Measurements from ENCODE around the gene SPART. TPM values are rescaled to one million over a fixed set of nuclear protein-coding genes. Genes with fewer than 3 reads are reported as not detected.

Gene SPART
- total and polyA plus RNA-seq, 9 of the 15 experiments (the other 6 are each of a cell fraction or from before 2014, with no cell fraction given): 18.7 to 79.0 (median 41.0) TPM

DNA sequence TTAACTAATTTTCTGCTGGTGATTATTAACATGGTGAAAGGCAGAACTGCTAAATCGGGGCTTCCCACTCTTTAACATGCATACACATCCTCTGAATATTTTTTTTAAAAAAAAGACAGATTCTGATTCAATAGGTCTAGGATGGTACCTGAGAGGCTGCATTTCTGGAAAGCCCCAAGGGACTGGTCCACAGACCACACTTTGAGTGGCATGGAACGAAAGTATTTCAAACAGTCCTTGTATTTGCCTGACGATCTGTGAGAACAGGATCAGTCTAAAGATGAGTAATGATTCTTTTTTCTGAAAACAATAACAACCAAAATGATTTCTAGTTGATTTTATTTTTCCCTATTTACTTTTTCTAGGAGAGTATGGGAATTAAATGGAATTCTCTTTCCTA lies 16.7 kb upstream of the SPART start:
- TF ChIP-seq NCOA1 (IDR thresholded peaks at IDR 0.05; ENCODE audit: low read depth): no peak
- TF ChIP-seq, protein P1, sequence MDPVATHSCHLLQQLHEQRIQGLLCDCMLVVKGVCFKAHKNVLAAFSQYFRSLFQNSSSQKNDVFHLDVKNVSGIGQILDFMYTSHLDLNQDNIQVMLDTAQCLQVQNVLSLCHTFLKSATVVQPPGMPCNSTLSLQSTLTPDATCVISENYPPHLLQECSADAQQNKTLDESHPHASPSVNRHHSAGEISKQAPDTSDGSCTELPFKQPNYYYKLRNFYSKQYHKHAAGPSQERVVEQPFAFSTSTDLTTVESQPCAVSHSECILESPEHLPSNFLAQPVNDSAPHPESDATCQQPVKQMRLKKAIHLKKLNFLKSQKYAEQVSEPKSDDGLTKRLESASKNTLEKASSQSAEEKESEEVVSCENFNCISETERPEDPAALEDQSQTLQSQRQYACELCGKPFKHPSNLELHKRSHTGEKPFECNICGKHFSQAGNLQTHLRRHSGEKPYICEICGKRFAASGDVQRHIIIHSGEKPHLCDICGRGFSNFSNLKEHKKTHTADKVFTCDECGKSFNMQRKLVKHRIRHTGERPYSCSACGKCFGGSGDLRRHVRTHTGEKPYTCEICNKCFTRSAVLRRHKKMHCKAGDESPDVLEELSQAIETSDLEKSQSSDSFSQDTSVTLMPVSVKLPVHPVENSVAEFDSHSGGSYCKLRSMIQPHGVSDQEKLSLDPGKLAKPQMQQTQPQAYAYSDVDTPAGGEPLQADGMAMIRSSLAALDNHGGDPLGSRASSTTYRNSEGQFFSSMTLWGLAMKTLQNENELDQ (CRISPR knock-in tag; IDR thresholded peaks at IDR 0.05; ENCODE audit: borderline replicate concordance): no peak
- no peak for TF ChIP-seq ZNF785 (CRISPR knock-in tag; IDR thresholded peaks at IDR 0.05)
- no peak for TF ChIP-seq RNF2 (IDR thresholded peaks at IDR 0.05)
- no peak for TF ChIP-seq ARID2 (IDR thresholded peaks at IDR 0.05)
- TF ChIP-seq, protein P2, sequence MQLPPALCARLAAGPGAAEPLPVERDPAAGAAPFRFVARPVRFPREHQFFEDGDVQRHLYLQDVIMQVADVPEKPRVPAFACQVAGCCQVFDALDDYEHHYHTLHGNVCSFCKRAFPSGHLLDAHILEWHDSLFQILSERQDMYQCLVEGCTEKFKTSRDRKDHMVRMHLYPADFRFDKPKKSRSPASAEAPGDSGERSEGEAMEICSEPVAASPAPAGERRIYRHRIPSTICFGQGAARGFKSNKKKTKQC (CRISPR knock-in tag; IDR thresholded peaks at IDR 0.05): no peak
- TF ChIP-seq CBX1 (IDR thresholded peaks at IDR 0.05; ENCODE audit: low read depth): no peak
- TF ChIP-seq MTA1 (IDR thresholded peaks at IDR 0.05; ENCODE audit: borderline replicate concordance): no peak
- 0% methylated on average over 3 of the region's 3 CpGs for WGBS (ENCODE audit: insufficient coverage, low coverage, missing lambda C conversion rate)
- Histone ChIP-seq H3K27ac (ENCODE audit: extremely low read depth, low read depth, low read length) (no peak overlapping the region), H3K9me1 (ENCODE audit: control insufficient read depth, insufficient read depth, low read length) (no peaks in the 10 kb centered on the region), H4K20me1 (replicated peaks; ENCODE audit: control insufficient read depth, insufficient read depth, low read length) (no peaks in the 10 kb centered on the region), H3K27me3 (ENCODE audit: control insufficient read depth in 2 of 2, insufficient read depth in 2 of 2, low read length in 2 of 2) (no peaks in the 10 kb centered on the region), H3K4me1 (replicated peaks in 1 of 2; ENCODE audit: control insufficient read depth in 2 of 2, insufficient read depth in 2 of 2, low read length in 2 of 2) (no peaks in the 10 kb centered on the region), H2AFZ (ENCODE audit: low read depth, low read length) (no peak overlapping the region), H3K36me3 (ENCODE audit: control insufficient read depth, insufficient read depth, low read length) (no peaks in the 10 kb centered on the region), H3K4me2 (ENCODE audit: insufficient read depth, low read length) (no peak overlapping the region), H3K9ac (ENCODE audit: insufficient read depth in 1 of 2, low read depth in 2 of 2, low read length in 2 of 2) (no peak overlapping the region), H3K9me3 (replicated peaks; ENCODE audit: control insufficient read depth, insufficient read depth, low read depth, low read length) (no peaks in the 10 kb centered on the region), H3K4me3 (no peak overlapping the region), H3K79me2 (ENCODE audit: control insufficient read depth, insufficient read depth, low read length) (no peaks in the 10 kb centered on the region)
- no peak for FAIRE-seq
- no TSS peak for BruUV-seq (replicated peaks)
- ATAC-seq: no peak
- CTCF ChIA-PET (ENCODE audit: low intra/inter-chr PET ratio): no interaction called here
- DNase-seq (ENCODE audit: extremely low read depth in 1 of 4, low spot score in 3 of 4): no peak
- in situ Hi-C loops (cut with MboI) (no loop called here), intact Hi-C loops (cut with micrococcal nuclease) (no loop called here)
- POLR2A ChIA-PET: interaction anchor here (0.7 kb wide), 1 partner anchor 16 kb away, joined by 3 read pairs; no protein-coding TSS in a partner anchor

Data from K562 (cell line).